Hematopoietic multipotent progenitor cell treated with erythropoietin and hydrocortisone succinate and interleukin-3 and kit ligand, for 8 days (in vitro differentiated cells): Measurements from ENCODE around the gene RRP1.

ENCODE experiments used
- DNase-seq: peaks from one replicate; pipeline ENCODE4 v3.0.0-alpha.2; 2015

Gene RRP1, protein sequence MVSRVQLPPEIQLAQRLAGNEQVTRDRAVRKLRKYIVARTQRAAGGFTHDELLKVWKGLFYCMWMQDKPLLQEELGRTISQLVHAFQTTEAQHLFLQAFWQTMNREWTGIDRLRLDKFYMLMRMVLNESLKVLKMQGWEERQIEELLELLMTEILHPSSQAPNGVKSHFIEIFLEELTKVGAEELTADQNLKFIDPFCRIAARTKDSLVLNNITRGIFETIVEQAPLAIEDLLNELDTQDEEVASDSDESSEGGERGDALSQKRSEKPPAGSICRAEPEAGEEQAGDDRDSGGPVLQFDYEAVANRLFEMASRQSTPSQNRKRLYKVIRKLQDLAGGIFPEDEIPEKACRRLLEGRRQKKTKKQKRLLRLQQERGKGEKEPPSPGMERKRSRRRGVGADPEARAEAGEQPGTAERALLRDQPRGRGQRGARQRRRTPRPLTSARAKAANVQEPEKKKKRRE

DNA sequence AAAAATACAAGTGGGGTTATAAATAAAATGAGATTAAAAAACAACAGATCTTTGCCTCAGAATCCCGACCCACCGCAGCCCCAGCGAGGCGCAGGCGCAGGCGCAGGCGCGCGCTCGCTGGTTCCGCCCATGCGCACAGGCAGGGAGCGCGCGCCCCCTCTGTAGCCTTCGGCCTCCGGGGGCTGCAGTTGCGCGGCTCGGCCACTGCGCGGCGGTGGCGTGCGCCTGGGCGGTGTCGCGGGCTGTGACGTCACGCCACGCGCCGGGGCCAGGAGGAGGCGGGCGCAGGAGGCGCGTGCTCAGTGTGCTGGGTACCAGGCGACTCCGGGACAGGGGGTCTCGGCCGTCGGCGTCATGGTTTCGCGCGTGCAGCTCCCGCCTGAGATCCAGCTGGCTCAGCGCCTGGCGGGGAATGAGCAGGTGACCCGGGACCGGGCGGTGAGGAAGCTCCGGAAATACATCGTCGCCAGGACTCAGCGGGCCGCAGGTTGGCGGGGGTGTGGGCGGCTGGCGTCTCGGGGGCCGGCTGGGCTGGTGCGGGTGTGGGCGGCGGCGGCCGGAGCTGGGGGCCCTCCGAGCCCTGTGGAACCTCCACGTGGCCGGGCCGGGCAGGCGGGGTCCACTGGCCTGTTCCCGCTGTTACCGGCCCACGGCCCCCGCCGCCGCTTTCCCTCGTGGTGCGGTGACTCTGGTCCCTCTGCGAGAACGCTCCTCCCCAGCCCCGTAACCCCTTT is at the start of gene RRP1:
TSS of gene RRP1 (plus strand) at position 302 of the 734 bp plus-strand sequence. CDS start at position 355, 53 bp downstream.
- peak; percentile 88 for DNase-seq

DNA sequence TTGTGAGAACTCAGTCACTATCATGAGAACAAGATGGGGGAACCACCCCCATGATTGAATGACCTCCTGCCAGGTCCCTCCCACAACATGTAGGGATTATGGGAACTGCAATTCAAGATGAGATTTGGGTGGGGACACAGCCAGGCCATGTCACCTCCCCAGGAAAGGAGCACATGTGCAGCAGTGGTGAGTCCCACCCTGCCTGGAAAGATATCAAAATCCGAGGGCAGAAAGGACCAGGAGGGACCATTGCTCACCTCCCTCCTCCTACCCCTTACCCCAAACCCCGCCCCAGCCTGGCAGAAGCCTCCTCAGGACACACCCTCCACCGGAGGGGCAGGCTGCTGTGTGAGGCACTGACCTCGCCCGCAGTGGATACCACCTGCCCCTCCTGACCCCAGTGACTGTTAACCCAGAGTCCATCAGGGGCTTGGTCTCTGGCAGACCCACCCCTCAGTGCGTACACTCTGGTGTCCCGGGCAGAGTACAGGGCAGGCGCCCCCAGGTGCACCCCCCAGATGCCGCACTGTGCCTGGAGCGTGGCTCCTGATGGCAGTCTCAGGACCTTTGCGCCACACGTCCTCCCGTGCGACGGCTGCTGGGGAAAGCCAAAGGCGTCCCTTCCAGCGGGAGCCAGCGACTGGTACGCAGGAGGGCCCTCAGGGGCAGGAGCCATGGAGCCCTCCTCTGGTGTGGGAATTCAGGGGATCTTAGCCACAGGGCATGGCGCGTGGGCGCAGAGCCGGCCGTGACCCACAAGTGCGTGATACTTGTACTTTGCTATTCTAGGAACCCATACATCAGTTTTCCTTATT is 49.5 kb upstream of the RRP1 start:
- DNase-seq, result peak; percentile 78

DNA sequence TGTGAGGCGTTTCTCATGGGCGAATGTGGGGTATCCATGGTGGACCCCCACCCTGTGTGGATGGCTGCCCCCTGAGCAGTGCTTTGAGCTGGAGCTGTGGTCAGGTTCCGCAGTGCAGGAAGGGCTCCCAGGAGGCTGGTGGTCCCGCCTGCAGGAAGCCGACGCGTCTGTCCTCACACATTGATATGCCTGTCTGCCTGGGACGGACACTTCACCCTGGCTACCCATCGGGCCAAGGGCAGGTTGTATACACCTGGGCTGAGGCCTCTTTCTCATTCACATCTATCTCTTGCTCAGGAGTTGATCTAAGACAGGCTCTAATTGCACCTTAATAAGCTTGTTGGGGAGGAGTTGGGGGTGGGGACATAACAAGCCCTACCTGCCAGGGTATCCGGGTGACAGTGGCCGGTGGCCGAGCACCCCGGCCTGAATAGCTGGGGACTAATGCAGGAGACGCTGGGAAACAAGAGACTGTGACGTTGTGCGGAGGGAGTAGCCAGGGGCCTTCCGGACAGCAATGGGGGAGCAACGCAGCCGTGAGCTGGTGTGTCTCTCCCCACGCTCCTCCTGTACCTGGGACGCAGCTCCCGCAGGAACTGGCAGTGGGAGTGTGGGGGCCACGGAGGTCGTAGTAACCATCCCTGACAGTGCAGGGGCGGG is 48.8 kb upstream of the RRP1 start:
- no peak for DNase-seq

DNA sequence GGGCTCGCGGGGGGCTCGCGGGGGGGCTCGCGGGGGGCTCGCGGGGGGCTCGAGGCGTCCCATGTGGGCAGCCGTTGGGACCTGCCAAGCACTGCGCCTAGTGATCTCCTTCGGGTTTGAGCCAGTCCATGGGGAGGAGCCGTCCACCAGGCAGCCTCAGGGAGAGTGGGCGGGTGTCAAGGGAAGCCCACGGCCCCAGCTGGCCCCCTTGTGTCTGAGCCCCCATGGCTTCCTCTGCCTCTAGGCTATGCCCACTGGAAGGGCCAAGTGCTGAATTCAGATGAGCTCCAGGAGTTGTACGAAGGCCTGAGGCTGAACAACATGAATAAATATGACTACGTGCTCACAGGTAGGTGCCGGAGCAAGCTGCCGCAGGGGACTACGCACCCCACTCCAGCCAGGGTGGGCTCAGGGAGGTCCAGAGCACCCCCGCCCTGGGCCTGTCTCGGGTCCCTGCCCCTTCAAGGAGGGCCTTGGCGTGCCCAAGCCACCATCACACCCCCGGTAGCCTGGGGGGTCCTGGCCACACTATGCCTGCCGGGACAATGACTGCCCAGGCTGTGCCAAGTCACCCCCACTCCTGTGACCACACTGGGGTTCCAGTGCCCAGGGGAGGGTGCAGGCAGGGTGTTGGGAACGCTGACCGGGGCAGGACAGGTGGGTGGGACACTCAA is 47.8 kb upstream of the RRP1 start:
- no peak for DNase-seq

DNA sequence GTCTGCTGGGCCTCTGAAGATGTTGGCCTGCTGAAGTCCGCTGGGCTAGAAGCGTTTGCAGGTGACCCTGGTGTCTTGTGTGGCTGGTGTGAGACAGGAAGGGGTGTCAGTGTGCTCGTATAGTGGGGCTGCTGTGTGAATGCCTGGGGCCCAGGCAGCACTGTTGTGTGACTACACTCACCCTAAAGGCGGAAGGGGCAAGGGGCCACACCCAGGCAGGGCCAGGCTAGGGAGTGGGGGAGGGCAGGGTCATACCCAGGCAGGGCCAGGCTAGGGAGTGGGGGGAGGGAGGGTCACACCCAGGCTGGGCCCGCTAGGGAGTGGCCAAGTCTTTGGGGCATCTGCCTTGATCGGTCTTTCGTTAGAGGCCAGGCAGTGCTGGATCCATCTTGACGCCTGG is 45.4 kb upstream of the RRP1 start:
- peak; percentile 63 for DNase-seq

DNA sequence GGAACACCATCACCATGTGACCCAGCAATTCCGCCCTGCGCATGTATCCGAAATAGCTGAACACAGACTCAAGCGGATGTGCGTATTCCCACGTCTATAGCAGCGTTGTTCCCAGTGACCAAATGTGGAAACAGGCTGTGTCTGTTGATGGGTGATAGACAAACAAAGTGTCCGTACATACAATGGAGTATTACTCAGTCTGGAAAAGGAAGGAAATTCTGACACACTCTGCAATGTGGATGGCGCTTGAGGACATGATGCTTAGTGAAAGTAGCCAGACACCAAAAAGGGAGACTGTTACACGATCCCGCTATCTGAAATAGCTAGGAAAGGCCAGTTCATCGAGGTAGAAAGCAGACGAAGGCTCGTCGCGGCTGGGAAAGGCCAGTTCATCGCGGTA is 44.7 kb upstream of the RRP1 start:
- no peak for DNase-seq

DNA sequence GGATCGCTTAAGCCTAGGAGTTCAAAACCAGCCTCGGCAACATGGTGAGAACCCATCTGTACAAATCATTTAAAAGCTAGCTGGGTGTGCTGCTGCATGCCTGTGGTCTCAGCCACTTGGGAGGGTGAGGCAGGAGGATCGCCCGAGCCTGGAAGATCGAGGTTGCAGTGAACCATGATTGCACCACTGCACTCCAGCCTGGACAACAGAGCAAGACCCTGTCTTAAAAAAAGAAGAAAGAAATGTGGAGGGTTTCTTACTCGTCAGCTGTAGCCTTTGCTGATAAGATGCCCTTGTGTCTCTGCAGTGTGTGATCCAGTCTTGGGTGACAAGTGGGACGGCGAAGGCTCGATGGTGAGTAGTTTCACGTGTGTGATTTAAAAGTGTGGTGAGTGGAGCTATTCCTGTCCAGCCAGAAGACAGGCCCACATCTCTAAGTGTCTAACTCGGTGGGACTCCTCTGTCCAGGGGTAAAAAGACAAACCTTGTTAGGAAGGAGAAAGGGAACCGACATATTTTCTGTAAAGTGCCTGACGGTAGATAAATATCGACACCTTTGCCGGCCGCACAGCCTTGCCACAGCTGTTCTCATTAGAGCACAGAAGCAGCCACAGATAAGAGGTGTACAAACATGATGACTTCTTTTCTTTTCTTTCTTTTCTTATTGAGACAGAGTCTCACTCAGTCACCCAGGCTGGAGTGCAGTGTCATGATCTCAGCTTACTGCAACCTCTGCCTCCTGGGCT is 43.4 kb upstream of the RRP1 start:
- no peak for DNase-seq

DNA sequence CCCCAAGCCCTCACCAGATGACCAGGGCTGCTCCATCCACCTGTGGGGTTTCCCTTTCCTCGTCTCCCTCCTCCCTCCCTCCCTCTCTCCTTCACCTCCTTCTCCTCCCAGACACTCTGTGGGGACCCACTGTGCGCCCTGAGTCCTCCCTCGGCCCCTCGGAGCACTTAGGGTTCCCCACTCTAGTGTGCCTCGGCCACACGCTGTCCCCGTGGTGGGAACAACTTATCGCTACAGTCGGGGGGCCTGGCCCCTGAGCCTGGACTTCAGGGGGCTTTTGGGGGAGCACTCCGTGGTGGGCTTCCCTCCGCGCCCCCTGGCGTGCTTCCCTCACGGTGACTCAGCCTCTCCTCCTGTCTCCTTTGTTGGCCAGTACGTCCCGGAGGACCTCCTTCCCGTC is 40.8 kb upstream of the RRP1 start:
- DNase-seq, result no peak

DNA sequence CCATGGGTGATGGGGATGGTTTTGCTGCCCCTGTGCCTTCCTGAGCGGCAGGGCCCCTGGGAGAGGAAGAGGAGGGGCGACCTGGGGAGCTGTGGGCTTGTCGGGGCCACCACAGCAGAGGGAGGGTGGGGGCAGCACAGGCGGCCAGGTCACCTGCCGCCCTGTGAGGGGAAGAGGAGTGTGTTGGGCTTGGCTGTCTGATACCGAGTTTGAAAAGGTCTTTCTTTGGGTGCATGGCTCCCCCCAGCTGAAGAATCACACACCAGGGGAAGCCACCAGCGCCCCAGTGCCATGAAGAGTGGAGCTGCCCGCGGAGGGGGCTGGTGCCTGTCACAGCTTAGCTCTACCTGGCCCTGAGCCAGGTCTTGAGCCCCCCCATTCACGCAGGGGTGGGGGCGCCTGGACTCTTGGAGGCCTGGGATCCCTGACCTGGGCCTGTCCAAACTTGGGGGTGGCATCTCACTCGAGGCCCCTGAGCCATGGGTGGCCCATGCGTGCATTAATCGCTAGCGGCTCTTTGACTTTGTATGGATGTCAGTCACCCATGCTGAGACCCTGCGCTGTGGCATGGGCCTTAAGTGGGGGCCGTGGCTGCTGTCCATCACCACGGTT is 39.6 kb upstream of the RRP1 start:
- DNase-seq, result no peak

DNA sequence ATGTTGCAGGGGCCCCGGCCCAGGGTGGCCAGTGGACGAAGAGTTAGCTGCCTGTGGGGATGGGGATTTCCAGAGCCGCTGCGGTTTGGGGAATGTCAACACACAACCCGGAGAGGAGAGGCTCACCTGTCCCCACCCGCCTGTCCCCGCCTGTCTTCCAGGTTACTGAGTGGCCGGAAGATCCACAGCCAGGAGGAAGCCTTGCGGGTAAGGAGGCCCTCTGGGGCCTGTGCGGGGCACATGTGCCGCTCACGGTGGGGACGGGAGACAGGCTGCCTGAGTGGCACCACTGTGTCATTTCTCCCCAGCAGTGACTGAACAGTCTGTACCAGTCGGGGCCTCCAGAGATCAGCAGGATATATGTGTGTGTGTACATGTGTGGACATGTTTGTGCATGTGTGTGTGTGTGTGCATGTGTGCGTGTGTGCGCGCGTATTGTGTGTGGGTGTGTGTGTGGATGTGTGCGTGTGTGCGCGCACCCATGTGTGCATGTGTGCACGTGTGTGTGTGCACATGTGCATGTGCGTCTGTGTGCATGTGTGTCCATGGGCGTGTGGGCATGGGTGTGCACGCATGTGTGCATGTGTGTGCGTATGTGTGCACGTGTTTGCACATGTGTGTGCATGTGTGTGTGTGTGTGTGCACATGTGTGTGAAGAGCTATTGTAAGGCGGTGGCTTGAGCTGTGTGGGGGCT is 38.9 kb upstream of the RRP1 start:
- DNase-seq, result no peak

DNA sequence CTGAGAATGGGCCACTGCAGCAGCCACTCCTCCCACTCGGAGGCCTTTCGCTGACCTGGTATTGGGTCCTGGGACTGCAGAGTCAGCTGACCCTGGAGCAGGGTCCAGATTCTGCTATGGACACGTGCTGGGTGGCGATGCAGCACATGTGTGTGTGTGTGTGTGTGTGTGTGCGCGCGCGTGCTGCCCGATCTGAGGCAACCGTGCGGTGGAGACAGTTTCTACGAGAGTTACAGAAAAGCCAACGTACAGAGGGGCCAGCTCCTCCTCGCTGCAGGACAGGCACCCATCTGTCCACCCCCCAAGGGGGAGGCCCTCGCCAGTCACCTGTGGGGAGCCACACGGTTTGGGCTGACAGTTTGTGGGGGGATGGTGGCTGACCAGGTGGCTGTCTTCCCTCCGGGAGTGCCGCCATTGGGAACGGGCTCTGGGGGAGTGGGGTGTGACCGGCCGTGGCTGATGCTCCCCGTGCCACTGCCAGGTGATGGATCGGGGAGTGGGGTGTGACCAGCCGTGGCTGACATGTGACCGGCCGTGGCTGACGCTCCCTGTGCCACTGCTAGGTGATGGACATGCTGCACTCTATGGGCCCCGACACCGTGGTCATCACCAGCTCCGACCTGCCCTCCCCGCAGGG is 37.3 kb upstream of the RRP1 start:
- DNase-seq, result no peak

DNA sequence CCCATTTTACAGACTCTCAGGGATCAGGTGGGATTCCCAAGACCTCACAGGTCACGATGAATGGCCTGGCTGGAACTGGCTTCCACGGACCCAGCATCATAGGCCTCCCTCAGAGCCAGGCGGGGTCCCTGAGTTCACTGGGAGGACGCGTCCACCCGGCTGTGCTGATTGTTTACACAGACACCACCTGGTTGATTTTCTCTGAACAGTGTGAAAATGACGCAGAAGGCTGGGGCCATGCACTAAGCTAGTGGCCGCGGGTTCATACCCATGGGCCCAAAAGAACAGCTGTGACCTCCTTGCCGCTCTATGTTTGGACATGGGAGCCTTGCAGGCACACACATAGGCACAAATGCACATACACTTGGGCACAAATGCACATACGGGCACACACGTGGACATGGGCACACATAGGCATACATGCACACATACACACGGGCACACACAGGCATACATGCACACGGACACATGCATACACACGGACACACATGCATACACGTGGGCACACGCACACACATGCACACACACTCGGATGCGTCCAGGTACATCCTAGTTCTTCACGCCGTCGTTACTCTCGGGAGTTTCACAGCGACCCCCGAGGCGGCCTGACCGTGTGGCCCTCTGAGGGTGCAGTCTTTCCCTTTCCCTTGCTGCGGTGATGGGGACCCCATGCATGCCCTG is 36.5 kb upstream of the RRP1 start:
- DNase-seq, result no peak

DNA sequence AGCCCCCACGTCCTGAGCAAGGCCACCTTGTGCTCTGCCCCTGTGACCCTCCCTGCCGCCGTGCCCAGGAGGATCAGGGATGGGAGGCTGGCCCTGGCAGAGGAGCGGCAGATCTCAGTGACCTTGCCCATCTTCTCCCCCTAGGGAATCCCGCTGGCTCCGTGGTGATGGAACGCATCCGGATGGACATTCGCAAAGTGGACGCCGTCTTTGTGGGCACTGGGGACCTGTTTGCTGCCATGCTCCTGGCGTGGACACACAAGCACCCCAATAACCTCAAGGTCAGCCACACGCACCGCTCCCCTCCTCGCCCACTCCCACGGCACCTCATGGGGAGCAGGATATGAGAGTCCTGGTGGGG is 36.0 kb upstream of the RRP1 start:
- DNase-seq, result no peak

DNA sequence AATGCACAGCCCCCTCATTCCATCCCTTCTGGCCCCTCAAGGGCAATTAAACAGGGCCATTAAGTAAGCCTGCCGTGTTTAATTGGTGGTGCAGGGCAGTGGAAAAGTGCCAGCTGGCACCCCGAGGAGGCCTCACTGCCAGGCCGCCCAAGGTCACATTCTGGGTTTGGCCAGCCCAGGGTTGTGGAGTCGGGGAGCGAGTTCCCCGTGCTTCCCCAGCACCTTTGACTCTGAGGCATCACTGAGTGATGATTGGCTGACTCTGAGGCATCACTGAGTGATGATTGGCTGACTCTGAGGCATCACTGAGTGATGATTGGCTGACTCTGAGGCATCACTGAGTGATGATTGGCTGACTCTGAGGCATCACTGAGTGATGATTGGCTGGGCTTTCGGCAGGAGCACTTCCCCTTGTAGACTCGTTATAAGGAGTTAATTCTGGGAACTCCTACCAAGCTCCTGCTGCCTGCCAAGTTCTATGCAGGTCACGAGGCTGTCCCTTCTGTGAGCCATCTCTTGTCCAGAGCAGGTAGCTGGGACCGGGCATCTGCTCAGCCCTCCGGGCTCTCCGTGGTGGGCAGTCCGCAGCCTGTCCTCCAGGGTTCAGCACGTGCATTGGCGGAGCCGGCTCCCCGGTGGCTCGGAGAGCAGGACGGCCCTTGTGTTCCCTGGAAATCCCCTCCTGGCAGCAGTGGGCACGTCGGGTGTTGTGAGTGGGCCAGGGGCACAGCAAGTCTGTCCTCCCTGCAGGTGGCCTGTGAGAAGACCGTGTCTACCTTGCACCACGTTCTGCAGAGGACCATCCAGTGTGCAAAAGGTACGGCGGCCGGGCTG is 34.2 kb upstream of the RRP1 start:
- DNase-seq, result no peak

DNA sequence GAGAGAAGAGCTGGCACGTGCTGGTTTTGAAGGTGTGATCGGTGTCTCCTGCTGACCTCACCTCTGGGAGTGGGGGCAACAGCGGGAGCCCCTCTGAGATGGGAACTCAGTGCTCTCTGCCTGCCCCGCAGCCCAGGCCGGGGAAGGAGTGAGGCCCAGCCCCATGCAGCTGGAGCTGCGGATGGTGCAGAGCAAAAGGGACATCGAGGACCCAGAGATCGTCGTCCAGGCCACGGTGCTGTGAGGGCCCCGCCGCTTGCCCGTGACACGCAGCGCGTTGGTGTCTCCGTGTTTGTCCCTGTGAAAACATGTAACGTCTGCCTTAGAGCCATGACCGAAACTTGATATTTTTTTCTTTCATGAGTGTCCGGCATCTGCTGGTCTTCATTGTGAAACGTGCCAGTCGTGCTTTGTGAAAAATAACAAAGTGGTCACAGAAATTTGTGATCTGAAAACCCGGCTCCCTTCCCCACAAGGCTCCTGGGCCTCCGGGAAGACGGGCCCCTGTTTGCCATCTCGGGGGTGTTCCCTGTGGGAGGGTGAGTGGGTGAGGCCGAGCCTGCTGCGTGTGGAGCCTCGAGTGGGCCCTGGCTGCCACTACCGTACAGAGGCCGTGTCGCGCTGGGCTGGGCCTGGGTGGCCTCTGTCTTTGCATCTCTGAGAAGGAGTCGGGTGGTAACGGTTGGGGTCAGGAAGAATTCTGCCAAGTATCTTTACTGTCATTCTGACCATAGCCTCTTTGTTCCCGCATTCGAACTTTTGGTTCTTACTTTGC is 33.4 kb upstream of the RRP1 start:
- no peak for DNase-seq

DNA sequence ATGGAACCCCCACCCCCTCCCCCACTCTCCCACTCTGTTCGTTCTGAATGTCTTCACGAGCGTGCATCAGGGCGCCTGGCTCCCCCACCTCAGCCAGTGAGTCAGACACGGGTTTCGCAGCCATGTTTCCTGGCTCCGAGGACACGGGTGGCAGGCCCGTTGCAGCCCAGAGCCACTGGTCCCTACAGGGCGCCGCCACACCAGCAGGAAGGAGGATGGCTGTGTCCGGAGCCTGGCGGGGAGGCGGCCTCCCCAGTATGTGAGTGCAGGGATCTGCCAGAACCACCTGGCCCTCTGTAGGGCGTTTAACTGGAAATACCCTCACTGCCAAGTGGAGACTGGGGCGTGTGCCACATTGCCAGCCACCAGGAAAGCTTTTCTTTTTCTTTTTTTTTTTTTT is 31.8 kb upstream of the RRP1 start:
- DNase-seq, result no peak

DNA sequence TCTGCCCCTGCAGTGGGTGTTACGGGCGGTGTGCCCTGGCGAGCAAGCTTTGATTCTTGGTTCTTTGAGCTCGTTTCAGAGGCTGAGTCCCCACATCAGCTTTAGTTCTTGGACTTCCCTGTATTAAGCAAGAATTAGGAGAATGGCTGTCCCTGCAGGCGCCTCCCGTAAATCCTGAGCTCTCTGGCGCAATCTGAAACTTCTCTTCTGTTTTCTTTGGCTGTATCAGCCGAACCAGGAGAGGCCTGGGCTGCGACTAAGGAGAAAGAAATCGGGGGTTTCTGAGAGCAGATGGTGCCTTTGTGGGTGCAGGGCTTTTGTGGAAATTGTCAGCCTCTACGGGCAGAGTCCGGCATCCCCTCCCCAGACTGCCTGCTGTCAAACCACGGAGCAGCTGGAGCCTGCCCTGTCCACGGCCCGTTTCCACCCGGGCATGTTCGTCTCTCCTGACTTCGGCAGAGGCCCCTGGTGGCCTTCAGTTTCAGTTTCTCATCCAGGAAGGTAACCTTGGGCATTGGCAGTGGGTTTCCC is 31.2 kb upstream of the RRP1 start:
- no peak for DNase-seq
